Measurements from ENCODE around the gene MTCH2.
"Not testable (repeated sequence)": the region's sequence is repeated elsewhere in the genome, so short reads cannot be mapped to it uniquely, and the experiment has no call there.

MTCH2 gene

DNA sequence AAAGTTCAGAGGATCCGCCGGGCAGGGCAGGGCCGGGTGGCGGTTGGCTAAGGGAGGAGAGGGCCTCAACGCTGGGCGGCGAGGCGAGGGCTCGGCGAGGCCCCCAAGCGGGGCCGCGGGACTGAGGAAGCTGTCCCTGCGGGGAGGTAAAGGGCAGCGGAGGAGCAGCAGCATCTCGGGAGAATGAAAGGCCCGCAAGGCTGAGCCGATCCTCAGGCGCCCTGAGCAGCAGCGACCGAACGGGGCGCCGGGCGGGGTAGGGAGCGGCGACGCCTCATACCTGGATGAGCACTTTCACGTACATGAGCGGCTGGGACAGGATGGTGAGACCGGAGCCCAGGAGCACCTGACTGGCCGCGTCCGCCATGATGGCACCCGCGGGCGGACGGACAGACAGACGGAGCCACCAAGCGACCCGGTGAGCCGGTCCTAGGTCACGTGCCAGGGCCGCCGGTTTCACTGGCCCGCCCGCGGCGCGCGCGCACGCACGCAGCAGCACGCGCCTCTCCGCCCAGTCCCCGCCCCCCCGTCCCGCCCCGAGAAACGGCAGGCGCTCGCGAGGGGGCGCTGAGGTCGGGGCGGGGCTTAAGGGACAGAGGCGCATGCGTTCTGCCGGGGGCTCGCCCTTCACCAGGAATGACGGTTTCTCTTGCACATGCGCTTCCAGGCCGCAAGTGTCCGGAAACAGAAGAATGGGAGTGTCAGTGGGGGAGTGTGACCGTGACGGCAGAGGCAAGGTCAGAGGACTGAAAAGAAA, at the start of gene MTCH2:
TSS of gene MTCH2 (minus strand) at position 461 of the 757 bp plus-strand sequence. CDS start at position 367, 94 bp downstream.
- Histone ChIP-seq H3K9me3 (no peaks in the 10 kb centered on the region), H3K4me3 (peak within 1 kb of the TSS; percentile 93), H3K27me3 (ENCODE audit: low read depth) (no peaks in the 10 kb centered on the region), H3K36me3 (replicated peaks) (peaks cover 22% of the 10 kb centered on the region), H3K4me1 (peaks cover 15% of the 10 kb centered on the region)
- in situ Hi-C loops (cut with MboI; ENCODE audit: low sequenced_read_pairs) = loop anchor here (10.0 to 25.0 kb wide), 2 partner anchors 73 to 470 kb away; partner anchors contain the start of gene AGBL2
- peak; percentile 98 for DNase-seq (ENCODE audit: low spot score in 2 of 2)

DNA sequence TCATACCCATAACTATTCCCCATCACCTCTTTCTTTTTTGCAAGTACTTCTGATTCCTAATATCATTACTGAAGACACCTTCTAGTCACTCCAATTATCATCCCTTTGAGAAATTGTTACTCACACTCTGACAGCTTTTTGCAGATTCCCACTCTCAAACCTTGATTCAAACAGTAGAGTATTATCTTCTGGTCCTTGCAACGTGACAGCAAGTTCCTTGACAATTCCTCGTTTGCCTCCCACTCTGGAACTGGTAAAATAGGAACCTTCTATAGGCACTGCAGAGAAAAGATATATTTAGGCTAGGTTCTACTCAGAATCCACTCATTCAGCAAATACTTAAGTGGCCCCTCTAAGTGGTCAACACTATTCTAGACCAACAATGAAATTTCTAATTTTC, 49.6 kb upstream of the MTCH2 start:
- no peaks in the 10 kb centered on the region for H3K9me3 ChIP-seq
- in situ Hi-C loops (cut with MboI; ENCODE audit: low sequenced_read_pairs) = no loop called here
- DNase-seq (ENCODE audit: low spot score in 2 of 2) = no peak
- no peaks in the 10 kb centered on the region for H3K27me3 ChIP-seq (ENCODE audit: low read depth)
- no peaks in the 10 kb centered on the region for H3K36me3 ChIP-seq (replicated peaks)
- H3K4me3 ChIP-seq = no peak overlapping the region
- no peaks in the 10 kb centered on the region for H3K4me1 ChIP-seq

DNA sequence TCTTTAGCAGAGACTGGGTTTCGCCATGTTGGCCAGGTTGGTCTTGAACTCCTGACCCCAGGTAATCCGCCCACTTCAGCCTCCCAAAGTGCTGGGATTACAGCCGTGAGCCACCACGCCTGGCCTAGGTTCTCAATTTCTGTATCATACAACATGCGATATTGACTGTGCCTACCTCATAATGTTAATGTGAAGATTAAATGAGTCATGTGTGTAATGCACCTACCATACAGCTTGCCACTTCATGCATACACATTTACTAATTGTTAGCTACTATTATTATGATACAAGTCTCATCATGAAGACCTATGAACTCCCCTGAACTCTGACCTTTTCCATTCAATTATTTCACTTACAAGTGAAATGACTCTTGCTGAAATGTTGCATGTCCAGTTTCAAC, 47.1 kb upstream of the MTCH2 start:
- Histone ChIP-seq H3K4me3 (no peak overlapping the region), H3K9me3 (no peaks in the 10 kb centered on the region), H3K27me3 (ENCODE audit: low read depth) (no peaks in the 10 kb centered on the region), H3K36me3 (replicated peaks) (no peaks in the 10 kb centered on the region), H3K4me1 (no peaks in the 10 kb centered on the region)
- DNase-seq (ENCODE audit: low spot score in 2 of 2) = no peak
- in situ Hi-C loops (cut with MboI; ENCODE audit: low sequenced_read_pairs) = no loop called here

DNA sequence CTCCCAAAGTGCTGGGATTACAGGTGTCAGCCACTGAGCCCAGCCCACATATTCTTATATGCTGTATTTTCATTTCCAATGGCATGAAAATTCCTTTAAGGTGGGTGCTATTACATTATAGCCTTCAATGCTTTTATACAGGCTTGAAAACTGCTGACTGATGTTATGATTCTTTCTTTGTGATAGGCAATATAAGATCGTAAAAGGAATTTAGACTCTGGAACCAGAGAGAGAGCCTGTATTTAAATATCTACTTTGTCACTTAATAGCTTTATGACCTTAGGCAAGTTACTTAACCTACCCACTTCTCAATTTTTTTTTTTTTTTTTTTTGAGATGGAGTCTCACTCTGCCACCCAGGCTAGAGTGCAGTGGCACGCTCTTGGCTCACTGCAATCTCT, 46.6 kb upstream of the MTCH2 start:
- Histone ChIP-seq H3K27me3 (ENCODE audit: low read depth) (no peaks in the 10 kb centered on the region), H3K9me3 (no peaks in the 10 kb centered on the region), H3K36me3 (replicated peaks) (no peaks in the 10 kb centered on the region), H3K4me3 (no peak overlapping the region), H3K4me1 (no peaks in the 10 kb centered on the region)
- in situ Hi-C loops (cut with MboI; ENCODE audit: low sequenced_read_pairs) = no loop called here
- DNase-seq (ENCODE audit: low spot score in 2 of 2) = no peak

DNA sequence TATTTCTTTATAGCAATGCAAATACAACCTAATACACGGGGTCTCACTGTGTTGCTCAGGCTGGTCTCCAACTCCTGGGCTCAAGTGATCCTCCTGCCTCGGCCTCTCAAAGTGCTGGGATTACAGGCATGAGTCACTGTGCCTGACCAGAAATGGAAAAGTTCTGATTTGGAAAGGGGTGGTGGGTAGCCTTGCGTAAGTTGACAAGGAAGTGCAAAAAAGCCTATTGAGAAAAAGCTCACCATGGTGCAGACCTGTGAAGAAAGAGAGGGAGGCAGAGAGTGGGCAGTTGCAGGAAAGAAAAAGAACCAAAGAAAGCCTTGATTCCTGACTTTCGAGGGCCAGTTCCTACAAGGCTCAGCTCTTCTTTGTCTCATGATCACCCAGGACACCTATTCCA, 45.8 kb upstream of the MTCH2 start:
- in situ Hi-C loops (cut with MboI; ENCODE audit: low sequenced_read_pairs) = no loop called here
- no peaks in the 10 kb centered on the region for H3K9me3 ChIP-seq
- H3K36me3 ChIP-seq (replicated peaks) = no peaks in the 10 kb centered on the region
- no peaks in the 10 kb centered on the region for H3K27me3 ChIP-seq (ENCODE audit: low read depth)
- DNase-seq (ENCODE audit: low spot score in 2 of 2) = no peak
- H3K4me3 ChIP-seq = no peak overlapping the region
- H3K4me1 ChIP-seq = no peaks in the 10 kb centered on the region

DNA sequence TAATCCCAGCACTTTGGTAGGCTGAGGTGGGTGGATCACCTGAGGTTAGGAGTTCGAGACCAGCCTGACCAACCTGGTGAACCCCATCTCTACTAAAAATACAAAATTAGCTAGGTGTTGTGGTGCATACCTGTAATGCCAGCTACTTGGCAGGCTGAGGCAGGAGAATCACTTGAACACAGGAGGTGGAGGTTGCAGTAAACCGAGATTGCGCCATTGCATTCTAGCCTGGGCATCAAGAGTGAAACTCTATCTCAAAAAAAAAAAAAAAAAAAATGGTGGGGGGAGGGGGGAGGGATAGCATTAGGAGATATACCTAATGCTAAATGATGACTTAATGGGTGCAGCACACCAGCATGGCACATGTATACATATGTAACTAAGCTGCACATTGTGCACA, 44.3 kb upstream of the MTCH2 start:
- in situ Hi-C loops (cut with MboI; ENCODE audit: low sequenced_read_pairs) = not testable (repeated sequence)

DNA sequence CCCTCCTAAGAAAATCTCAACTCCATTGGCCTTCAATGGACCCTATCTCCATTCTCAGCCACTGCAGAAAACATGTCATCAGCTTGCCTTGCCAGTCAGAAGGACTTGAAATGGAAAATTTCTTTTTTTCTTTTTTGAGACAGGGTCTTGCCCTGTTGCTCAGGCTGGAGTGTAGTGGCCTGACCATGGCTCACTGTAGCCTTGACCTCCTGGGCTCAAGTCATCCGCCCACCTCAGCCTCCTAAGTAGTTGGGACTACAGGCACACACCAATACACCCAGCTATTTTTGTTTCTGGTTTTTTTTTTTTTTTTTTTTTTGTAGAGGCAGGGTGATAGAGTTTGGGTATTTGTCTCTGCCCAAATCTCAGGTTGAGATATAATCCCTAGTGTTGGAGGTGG, 43.8 kb upstream of the MTCH2 start:
- Histone ChIP-seq H3K27me3 (ENCODE audit: low read depth) (no peaks in the 10 kb centered on the region), H3K4me1 (no peaks in the 10 kb centered on the region), H3K4me3 (no peak overlapping the region), H3K36me3 (replicated peaks) (no peaks in the 10 kb centered on the region), H3K9me3 (no peaks in the 10 kb centered on the region)
- in situ Hi-C loops (cut with MboI; ENCODE audit: low sequenced_read_pairs) = no loop called here
- DNase-seq (ENCODE audit: low spot score in 2 of 2) = no peak

More for the DNA sequence above, 44.3 kb upstream of the MTCH2 start:
- H3K27me3 ChIP-seq (ENCODE audit: low read depth); DNase-seq (ENCODE audit: low spot score in 2 of 2); H3K36me3 ChIP-seq (replicated peaks); H3K9me3 ChIP-seq; H3K4me1 ChIP-seq; H3K4me3 ChIP-seq: not testable (repeated sequence)

DNA sequence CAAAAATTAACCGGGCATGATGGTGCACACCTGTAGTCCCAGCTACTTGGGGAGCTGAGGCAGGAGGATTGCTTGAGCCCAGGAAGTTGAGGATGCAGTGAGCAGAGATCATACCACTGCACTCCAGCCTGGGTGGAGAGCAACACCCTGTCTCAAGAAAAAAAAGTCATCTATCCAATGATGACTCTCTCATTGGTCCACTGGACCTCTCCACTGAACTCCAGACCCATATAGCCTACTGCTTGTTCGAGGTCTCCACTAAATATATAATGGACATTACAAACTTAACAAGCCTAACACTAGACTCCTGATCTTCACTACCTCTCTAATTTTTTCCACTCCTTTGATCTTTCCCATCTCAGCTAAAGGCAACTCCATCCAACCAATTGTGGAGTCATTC, 33.5 kb upstream of the MTCH2 start:
- in situ Hi-C loops (cut with MboI; ENCODE audit: low sequenced_read_pairs) = no loop called here
- H3K4me1 ChIP-seq = no peaks in the 10 kb centered on the region
- H3K27me3 ChIP-seq (ENCODE audit: low read depth) = no peaks in the 10 kb centered on the region
- DNase-seq (ENCODE audit: low spot score in 2 of 2) = no peak
- no peaks in the 10 kb centered on the region for H3K36me3 ChIP-seq (replicated peaks)
- no peak overlapping the region for H3K4me3 ChIP-seq
- H3K9me3 ChIP-seq = no peaks in the 10 kb centered on the region

DNA sequence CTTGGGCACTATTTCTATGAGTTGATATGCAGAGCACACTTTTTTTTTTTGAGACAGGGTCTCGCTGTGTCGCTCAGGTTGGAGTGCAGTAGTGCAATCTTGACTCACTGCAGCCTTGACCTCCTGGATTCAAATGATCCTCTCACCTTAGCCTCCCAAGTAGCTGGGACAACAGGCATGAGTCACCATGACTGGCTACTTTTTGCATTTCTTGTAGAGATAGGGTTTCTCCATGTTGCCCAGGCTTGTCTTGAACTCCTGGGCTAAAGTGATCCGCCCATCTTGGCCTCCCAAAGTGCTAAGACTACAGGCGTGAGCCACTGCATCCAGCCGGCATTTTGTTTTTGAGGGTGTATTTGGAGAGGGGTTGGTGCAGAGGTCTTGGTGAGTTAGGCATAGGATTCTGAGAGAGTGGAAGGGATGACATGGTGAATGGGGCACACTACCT, 29.9 kb upstream of the MTCH2 start:
- in situ Hi-C loops (cut with MboI; ENCODE audit: low sequenced_read_pairs) = no loop called here
- H3K4me3 ChIP-seq = no peak overlapping the region
- H3K27me3 ChIP-seq (ENCODE audit: low read depth) = no peaks in the 10 kb centered on the region
- H3K36me3 ChIP-seq (replicated peaks) = no peaks in the 10 kb centered on the region
- H3K4me1 ChIP-seq = no peaks in the 10 kb centered on the region
- no peak for DNase-seq (ENCODE audit: low spot score in 2 of 2)
- no peaks in the 10 kb centered on the region for H3K9me3 ChIP-seq

DNA sequence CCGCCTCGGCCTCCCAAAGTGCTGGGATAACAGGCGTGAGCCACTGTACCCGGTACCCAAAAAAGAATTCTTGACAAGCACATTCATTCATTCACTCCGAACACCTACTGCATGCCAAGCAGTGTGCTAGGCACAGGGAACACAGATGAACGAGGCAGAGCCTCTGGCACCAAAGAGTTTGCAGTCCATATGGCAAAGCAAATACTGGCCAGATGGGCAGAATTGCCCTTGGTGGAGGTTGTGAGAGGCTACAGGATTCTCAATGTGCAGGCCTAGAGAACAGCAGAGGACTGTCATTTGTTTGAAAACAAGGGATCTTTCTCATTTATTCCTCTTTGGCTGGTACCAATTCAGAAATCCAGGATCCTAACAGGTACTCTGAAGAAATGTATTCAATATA, 27.5 kb upstream of the MTCH2 start:
- H3K27me3 ChIP-seq (ENCODE audit: low read depth) = no peaks in the 10 kb centered on the region
- no peak for DNase-seq (ENCODE audit: low spot score in 2 of 2)
- H3K36me3 ChIP-seq (replicated peaks) = no peaks in the 10 kb centered on the region
- no peaks in the 10 kb centered on the region for H3K4me1 ChIP-seq
- H3K9me3 ChIP-seq = no peaks in the 10 kb centered on the region
- no peak overlapping the region for H3K4me3 ChIP-seq
- in situ Hi-C loops (cut with MboI; ENCODE audit: low sequenced_read_pairs) = no loop called here

DNA sequence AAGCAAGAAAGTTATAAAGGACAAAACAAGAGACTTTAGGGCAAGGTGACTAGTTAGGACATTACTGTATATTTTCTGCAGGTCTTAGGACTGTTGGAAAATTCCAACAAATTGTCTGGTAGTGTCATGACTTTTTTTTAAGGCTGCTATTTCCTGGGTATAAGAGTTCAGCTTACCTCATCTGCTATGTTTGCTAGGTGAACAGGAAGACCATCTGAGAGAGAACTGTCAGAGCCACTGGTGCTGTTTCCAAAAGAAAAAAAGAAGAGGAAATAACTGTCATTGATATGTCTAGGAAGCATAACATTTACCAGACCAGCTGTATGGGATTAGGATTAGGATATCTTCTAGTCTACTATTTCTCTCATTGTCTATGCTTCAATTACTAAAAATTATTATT, 26.3 kb upstream of the MTCH2 start:
- H3K4me1 ChIP-seq = no peaks in the 10 kb centered on the region
- in situ Hi-C loops (cut with MboI; ENCODE audit: low sequenced_read_pairs) = no loop called here
- no peak overlapping the region for H3K4me3 ChIP-seq
- H3K36me3 ChIP-seq (replicated peaks) = no peaks in the 10 kb centered on the region
- H3K9me3 ChIP-seq = no peaks in the 10 kb centered on the region
- DNase-seq (ENCODE audit: low spot score in 2 of 2) = no peak
- H3K27me3 ChIP-seq (ENCODE audit: low read depth) = no peaks in the 10 kb centered on the region

DNA sequence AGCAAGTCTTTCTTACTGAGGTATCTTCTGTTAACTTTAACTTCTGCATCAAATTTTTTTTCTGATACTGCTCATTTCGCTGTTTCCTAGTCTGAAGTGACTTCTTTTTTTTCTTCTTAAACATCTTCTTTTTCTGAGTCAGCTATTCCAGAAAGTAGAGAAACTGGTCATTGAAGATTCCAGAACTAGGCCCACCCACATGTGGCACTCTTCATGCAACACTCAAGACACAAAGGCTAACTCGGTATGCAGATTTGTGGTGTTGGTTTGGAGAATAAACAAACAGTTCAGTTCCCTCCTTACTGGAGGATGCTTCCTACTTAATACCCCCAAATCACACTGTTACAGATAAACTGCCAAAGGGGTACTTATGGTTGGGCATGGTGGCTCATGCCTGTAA, 25.2 kb upstream of the MTCH2 start:
- in situ Hi-C loops (cut with MboI; ENCODE audit: low sequenced_read_pairs) = no loop called here
- no peak for DNase-seq (ENCODE audit: low spot score in 2 of 2)
- Histone ChIP-seq H3K4me1 (no peaks in the 10 kb centered on the region), H3K9me3 (no peaks in the 10 kb centered on the region), H3K4me3 (no peak overlapping the region), H3K36me3 (replicated peaks) (no peaks in the 10 kb centered on the region), H3K27me3 (ENCODE audit: low read depth) (no peaks in the 10 kb centered on the region)

DNA sequence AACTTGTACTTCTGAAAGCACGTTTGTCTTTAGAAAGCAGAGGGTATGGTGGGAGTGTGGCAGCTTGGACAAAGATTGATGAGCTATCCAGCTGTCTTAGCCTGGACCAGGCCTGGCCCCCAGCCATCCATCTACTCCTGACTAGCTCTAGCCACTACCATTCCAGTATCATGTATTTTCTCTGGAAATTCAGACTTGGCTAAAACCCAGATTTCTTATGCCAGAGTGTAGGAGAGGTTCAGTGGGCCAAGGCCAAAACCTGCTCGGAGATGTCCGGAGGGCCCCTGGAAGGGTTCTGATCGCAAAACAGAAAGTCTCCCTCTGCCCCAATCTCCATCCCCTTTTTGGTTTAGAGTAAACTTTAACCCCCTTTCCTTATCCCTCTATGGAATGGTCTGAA, 24.8 kb upstream of the MTCH2 start:
- no peak for DNase-seq (ENCODE audit: low spot score in 2 of 2)
- H3K4me3 ChIP-seq = no peak overlapping the region
- no peaks in the 10 kb centered on the region for H3K4me1 ChIP-seq
- in situ Hi-C loops (cut with MboI; ENCODE audit: low sequenced_read_pairs) = no loop called here
- no peaks in the 10 kb centered on the region for H3K9me3 ChIP-seq
- H3K27me3 ChIP-seq (ENCODE audit: low read depth) = no peaks in the 10 kb centered on the region
- H3K36me3 ChIP-seq (replicated peaks) = no peaks in the 10 kb centered on the region

DNA sequence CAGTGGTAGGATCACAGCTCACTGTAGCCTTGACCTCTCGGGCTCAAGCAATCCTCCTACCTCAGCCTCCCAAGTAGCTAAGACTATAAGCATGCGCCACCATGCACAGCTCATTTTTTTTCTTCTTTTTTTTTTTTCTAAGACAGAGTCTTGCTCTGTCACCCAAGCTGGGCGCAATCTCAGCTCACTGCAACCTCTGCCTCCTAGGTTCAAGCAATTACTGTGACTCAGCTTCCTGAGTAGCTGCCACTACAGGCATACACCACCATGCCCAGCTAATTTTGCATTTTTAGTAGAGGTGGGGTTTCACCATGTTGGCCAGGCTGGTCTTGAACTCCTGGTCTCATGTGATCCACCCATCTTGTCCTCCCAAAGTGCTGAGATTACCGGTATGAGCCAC, 22.6 kb upstream of the MTCH2 start:
- H3K4me1 ChIP-seq; in situ Hi-C loops (cut with MboI; ENCODE audit: low sequenced_read_pairs); H3K9me3 ChIP-seq; H3K27me3 ChIP-seq (ENCODE audit: low read depth); DNase-seq (ENCODE audit: low spot score in 2 of 2); H3K36me3 ChIP-seq (replicated peaks); H3K4me3 ChIP-seq: not testable (repeated sequence)

DNA sequence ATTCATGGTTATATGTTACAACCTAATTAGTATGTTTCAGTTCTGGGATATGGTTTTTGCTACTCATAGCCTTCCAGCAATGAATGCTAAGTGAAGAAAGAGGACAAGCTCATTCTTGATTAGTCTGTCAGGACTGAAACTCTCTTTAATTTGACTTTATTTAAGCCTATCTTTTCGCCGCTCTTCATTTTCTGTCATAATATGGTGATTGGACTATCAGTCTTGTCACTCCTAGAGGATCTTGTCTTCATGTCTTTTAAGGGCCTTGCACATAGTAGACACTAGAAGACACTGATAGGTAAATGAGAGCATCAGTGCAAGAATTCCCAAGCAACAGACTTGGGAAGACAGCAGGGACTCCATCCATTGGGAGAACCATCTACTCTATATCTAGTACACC, 18.9 kb upstream of the MTCH2 start:
- in situ Hi-C loops (cut with MboI; ENCODE audit: low sequenced_read_pairs) = no loop called here
- Histone ChIP-seq H3K36me3 (replicated peaks) (no peaks in the 10 kb centered on the region), H3K9me3 (no peaks in the 10 kb centered on the region), H3K4me1 (no peaks in the 10 kb centered on the region), H3K27me3 (ENCODE audit: low read depth) (no peaks in the 10 kb centered on the region), H3K4me3 (no peak overlapping the region)
- DNase-seq (ENCODE audit: low spot score in 2 of 2) = no peak

Data from HAP-1 (cell line).